Heart right ventricle (tissue), 16 donors: ENCODE results near the gene LARP4. TPM values are rescaled to one million over a fixed set of nuclear protein-coding genes. Genes with fewer than 3 reads are reported as not detected.

Experiments
- ATAC-seq, 8 donors: fragments of 200-7000 bp; cut with Tn5 transposase; one replicate each; pipeline ENCODE4 v1.9.1; 2020; ENCODE audit warnings: mild to moderate bottlenecking in 8 of 8, moderate library complexity in 8 of 8, moderate number of reproducible peaks in 1 of 8
- DNase-seq, 2 donors: peaks; one replicate each; pipeline ENCODE4 v3.0.0-alpha.2; 2020
- H3K27ac ChIP-seq, 10 donors: fragments of 200-600 bp; sonication (generic) in 2 of 10; one replicate each; pipeline versions ENCODE4 v1.5.0 to v1.8.0; 2020 to 2022; ENCODE audit warnings: mild to moderate bottlenecking in 3 of 10
- H3K27me3 ChIP-seq, 7 donors: fragments of 200-600 bp; one replicate each; pipeline ENCODE4 v1.8.0; 2021 to 2022; ENCODE audit warnings: mild to moderate bottlenecking in 2 of 7
- H3K36me3 ChIP-seq, 9 donors: fragments of 200-600 bp; sonication (generic) in 1 of 9; one replicate each; pipeline versions ENCODE4 v1.5.0 to v1.8.0; 2020 to 2022; ENCODE audit warnings: mild to moderate bottlenecking in 2 of 9
- H3K4me1 ChIP-seq, 9 donors: fragments of 200-600 bp; sonication (generic) in 1 of 9; one replicate each; pipeline versions ENCODE4 v1.5.0 to v1.8.0; 2020 to 2022; ENCODE audit warnings: mild to moderate bottlenecking in 4 of 9
- H3K4me3 ChIP-seq, 10 donors: fragments of 200-600 bp; sonication (generic) in 2 of 10; one replicate each; pipeline versions ENCODE4 v1.5.0 to v1.8.0; 2020 to 2022; ENCODE audit warnings: mild to moderate bottlenecking in 7 of 10, moderate library complexity in 2 of 10
- H3K9me3 ChIP-seq, 11 donors: fragments of 200-600 bp in 10 of 11; sonication (generic) in 2 of 11; one replicate each; pipeline versions ENCODE4 v1.5.0 to v1.8.0; 2013 to 2022; ENCODE audit warnings: mild to moderate bottlenecking in 2 of 11, control low read depth in 1 of 11, moderate library complexity in 1 of 11
- WGBS, 2 donors: extraction: QIAGEN DNeasy Blood & Tissue Kit; methylation state at CpG; one replicate each; pipeline ENCODE4 v1.1.7; 2013; ENCODE audit warnings: inconsistent platforms in 1 of 2; 5-methylcytosine and 5-hydroxymethylcytosine counted together
- intact Hi-C, 10 donors: fragments of 100-400 bp; cut with DNase I; formaldehyde crosslinking; loops; one replicate each; pipeline versions ENCODE4 v1.11.1 to v1.14.2; 2022
- polyA plus RNA-seq, 2 donors: library from polyadenylated mRNA; stranded (reverse); fragments of 200-250 nt; gene quantifications; one replicate each; pipeline ENCODE4 v1.2.3, GENCODE V29; 2013
- total RNA-seq, 10 donors: library from RNA; stranded (reverse); fragmentation: NEBNext Ultra II Directional in 3 of 10; extraction: Animal tissue kit (Norgen Biotek cat#: 25700) in 3 of 10; gene quantifications; one replicate each; pipeline versions ENCODE4 v1.2.1 to v1.2.4, GENCODE V29; 2021 to 2023
- TF ChIP-seq, protein P1 (sequence below), 9 donors: fragments of 200-600 bp; sonication (generic) in 2 of 9; IDR thresholded peaks; one replicate each; pipeline versions ENCODE4 v1.5.0 to v1.8.0; 2021 to 2022; ENCODE audit warnings: antibody characterized with exemption in 9 of 9, mild to moderate bottlenecking in 5 of 9, moderate library complexity in 1 of 9
- donor health status: Arrhythmogenic right ventricular cardiomyopathy.
- donor health status: ischemic (EF 13 %, LVEDD 7.1; RV severe dilation, severe dysfunction).
- donor health status: healthy with polysubstance abuse.
- donor health status: DM: no; HTN: yes; CAD: no.
- donor health status: DM: no; HTN: no; CAD: no.
- donor health status: ischemic (EF 25% LVEDD 6.9; RV normal size, moderate dysfunction).
- donor health status: ischemic (EF 25% LVEDD 5.7; RV mildly dilated, moderate dysfunction).
- donor health status: healthy.
- donor health status: DM: yes; HTN: yes; CAD: no.
- donor health status: Ischemic cardiomyopathy.
- donor health status: ischemic (EF 35%, LVEDD 5.7; RV mildly dilated, moderate dysfunction).
- donor health status: nonischemic (EF 11% LVEDD 7.7; RV severe dilation, severe dysfunction).
- donor health status: DM: yes; HTN: yes; CAD: no.
- donor health status: PGD.
- donor health status: ischemic (EF 29% LVEDD 5.4; RV normal size, mild dysfunction).
- donor health status: nonischemic (EF 23%, LVEDD 6.1; RV moderate dilation, normal function).

LARP4 gene
- total and polyA plus RNA-seq, 12 donors: 6.9 to 75.7 (median 58.4) TPM

DNA sequence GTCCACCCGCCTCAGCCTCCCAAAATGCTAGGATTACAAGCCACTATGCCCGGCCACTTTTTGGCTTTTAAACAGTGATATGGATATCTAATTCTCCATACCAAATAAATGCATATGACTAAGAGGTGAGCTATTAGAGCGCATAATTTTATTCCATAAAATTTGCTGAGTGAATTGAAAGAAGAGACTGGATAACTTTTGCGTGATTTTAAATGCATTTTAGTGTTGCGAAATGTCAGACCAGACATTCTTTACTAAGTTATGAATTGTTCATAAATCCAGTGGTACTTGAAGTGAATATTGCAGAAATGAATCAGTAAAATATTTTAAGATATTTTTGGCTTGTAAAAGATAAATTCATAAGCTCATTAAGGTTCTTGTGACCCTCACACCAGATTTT is 53.2 kb downstream of the LARP4 start:
- 97 to 99% methylated on average over 5 of the region's 5 CpGs for WGBS, 2 donors
- ATAC-seq (no peak), DNase-seq (no peak)
- H3K9me3 ChIP-seq: no peaks in the 10 kb centered on the region
- H3K36me3 ChIP-seq: peaks cover 0 to 97% (median 6%) of the 10 kb centered on the region in 9 donors
- TF ChIP-seq, protein P1, sequence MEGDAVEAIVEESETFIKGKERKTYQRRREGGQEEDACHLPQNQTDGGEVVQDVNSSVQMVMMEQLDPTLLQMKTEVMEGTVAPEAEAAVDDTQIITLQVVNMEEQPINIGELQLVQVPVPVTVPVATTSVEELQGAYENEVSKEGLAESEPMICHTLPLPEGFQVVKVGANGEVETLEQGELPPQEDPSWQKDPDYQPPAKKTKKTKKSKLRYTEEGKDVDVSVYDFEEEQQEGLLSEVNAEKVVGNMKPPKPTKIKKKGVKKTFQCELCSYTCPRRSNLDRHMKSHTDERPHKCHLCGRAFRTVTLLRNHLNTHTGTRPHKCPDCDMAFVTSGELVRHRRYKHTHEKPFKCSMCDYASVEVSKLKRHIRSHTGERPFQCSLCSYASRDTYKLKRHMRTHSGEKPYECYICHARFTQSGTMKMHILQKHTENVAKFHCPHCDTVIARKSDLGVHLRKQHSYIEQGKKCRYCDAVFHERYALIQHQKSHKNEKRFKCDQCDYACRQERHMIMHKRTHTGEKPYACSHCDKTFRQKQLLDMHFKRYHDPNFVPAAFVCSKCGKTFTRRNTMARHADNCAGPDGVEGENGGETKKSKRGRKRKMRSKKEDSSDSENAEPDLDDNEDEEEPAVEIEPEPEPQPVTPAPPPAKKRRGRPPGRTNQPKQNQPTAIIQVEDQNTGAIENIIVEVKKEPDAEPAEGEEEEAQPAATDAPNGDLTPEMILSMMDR (IDR thresholded peaks at IDR 0.05): no peak
- intact Hi-C loops: no loop called here
- H3K27ac ChIP-seq: no peak overlapping the region
- peaks cover 0 to 15% (median 0%) of the 10 kb centered on the region in 9 donors for H3K4me1 ChIP-seq
- H3K27me3 ChIP-seq: no peaks in the 10 kb centered on the region
- no peak overlapping the region for H3K4me3 ChIP-seq

DNA sequence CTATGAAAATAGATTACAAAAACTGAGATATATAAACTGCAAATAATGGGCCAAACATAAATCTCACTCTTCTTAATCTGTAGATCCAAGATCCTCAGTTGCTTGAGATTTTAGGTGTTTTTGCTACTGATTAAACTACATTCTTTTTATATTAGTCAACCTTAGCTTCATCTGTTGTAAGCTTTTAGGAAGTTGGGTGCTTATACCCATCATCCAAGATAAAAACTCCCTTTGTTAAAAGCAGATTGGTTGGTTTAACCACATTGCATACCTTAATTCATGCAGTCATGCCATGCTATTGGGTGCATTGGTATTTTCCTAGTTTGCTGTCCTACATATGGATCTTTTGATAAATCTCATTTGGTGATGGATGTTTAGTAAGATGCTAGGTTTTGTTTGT is 57.9 kb downstream of the LARP4 start:
- intact Hi-C loops: no loop called here
- H3K27me3 ChIP-seq: no peaks in the 10 kb centered on the region
- H3K4me1 ChIP-seq: no peaks in the 10 kb centered on the region
- H3K4me3 ChIP-seq: no peak overlapping the region
- ATAC-seq (no peak), DNase-seq (no peak)
- no peaks in the 10 kb centered on the region for H3K9me3 ChIP-seq
- H3K27ac ChIP-seq: no peak overlapping the region
- H3K36me3 ChIP-seq: peaks cover 0 to 100% (median 24%) of the 10 kb centered on the region in 9 donors
- TF ChIP-seq, protein P1 (IDR thresholded peaks at IDR 0.05): no peak

DNA sequence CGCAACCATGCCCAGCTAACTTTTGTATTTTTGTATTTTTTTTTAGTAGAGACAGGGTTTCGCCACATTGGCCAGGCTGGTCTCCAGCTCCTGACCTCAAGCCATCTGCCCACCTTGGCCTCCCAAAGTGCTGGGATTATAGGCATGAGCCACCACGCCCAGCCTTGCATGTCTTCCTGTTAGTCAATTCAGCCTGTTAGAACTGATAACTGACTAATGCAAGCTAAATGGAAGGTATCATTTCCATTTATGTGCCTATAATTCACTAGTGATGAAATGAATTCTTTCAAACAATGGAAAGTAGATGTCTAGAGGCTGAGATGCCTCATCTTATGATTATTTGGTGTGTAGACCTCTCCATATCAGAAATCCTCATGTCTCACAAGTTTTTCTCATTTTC is 66.8 kb downstream of the LARP4 start:
- no peak for DNase-seq

DNA sequence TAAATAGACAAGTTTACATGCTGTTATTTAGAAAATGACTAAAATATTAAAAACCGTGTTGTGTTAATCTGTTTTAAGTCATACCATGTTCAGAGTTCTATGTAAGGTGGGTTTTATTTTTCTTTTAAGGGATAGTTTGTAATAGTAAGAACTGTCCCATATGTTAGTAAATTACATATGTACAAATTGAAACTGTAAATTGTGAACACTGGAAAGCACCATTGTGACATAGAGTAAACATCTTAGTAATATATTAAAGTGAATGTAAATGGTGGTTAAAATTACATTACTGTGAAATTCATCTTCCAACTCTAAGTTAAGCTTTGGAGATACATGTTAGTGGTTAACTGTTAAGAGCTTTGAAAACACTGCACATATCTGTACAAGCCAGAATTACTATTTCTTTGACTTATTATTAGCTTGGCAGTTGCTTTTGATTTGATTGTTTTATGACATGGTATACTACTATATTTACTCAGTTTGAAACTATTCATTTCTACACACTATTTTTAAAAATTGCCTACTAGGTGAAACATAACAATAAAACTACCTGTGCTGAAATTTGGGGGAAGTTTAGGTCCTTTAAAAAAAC is 76.7 kb downstream of the LARP4 start:
- H3K27ac ChIP-seq: no peak overlapping the region
- H3K4me1 ChIP-seq: no peaks in the 10 kb centered on the region
- TF ChIP-seq, protein P1 (IDR thresholded peaks at IDR 0.05): no peak
- DNase-seq: no peak
- no peaks in the 10 kb centered on the region for H3K27me3 ChIP-seq
- no peaks in the 10 kb centered on the region for H3K9me3 ChIP-seq
- WGBS, 2 donors: 88 to 94% methylated on average over 1 of the region's 1 CpG
- peaks cover 0 to 72% (median 50%) of the 10 kb centered on the region in 9 donors for H3K36me3 ChIP-seq
- ATAC-seq: no peak
- intact Hi-C loops: no loop called here
- H3K4me3 ChIP-seq: no peak overlapping the region

More for the DNA sequence above, 66.8 kb downstream of the LARP4 start:
- intact Hi-C loops: no loop called here
- no peak for ATAC-seq
- Histone ChIP-seq H3K9me3 (no peaks in the 10 kb centered on the region), H3K27me3 (no peaks in the 10 kb centered on the region), H3K4me1 (no peaks in the 10 kb centered on the region), H3K4me3 (no peak overlapping the region), H3K36me3 (peaks cover 0 to 100% (median 38%) of the 10 kb centered on the region in 9 donors), H3K27ac (no peak overlapping the region)
- 97% methylated on average over 3 of the region's 3 CpGs for WGBS, 2 donors
- TF ChIP-seq, protein P1 (IDR thresholded peaks at IDR 0.05): no peak
